A673 (cell line): ENCODE results near the gene TAL1. TPM values are rescaled to one million over a fixed set of nuclear protein-coding genes. Genes with fewer than 3 reads are reported as not detected.

Experiments used
- BruUV-seq: library from RNA; stranded (reverse); fragments of 400-500 nt; replicated peaks from 2 replicates; lab custom pipeline; 2021; lab: Mats Ljungman, UMichigan
- CTCF ChIA-PET: fragments of 300-600 bp; sonication (Branson Sonifier 250); formaldehyde crosslinking; loops from one replicate; lab custom pipeline; 2022; ENCODE audit warnings: antibody characterized with exemption; lab: Charles Lee
- POLR2A ChIA-PET: fragments of 300-600 bp; sonication (Branson Sonifier 250); formaldehyde crosslinking; loops from one replicate; lab custom pipeline; 2022; ENCODE audit warnings: antibody characterized with exemption; ENCODE audit not compliant: low non-redundant PET; lab: Charles Lee
- DNase-seq: peaks from one replicate; pipeline ENCODE4 v3.0.0-alpha.2; 2015; ENCODE audit warnings: low spot score
- H3K27ac ChIP-seq: fragments of 200-600 bp; sonication (generic); 2 replicates; pipeline ENCODE4 v1.5.1; 2016; ENCODE audit warnings: mixed run types, low read depth, mild to moderate bottlenecking, mixed read lengths, antibody characterized with exemption, low read length; ENCODE audit not compliant: poor library complexity, severe bottlenecking
- H3K27me3 ChIP-seq: fragments of 200-600 bp; sonication (generic); replicated peaks from 2 replicates; pipeline ENCODE4 v1.6.1; 2017; ENCODE audit warnings: mixed run types, low read depth, mild to moderate bottlenecking, mixed read lengths, antibody characterized with exemption, low read length; ENCODE audit not compliant: insufficient read depth, poor library complexity
- H3K36me3 ChIP-seq: fragments of 200-600 bp; sonication (generic); 2 replicates; pipeline ENCODE4 v1.6.1; 2016; ENCODE audit warnings: mixed run types, mild to moderate bottlenecking, mixed read lengths, antibody characterized with exemption, low read length; ENCODE audit not compliant: insufficient read depth, poor library complexity, severe bottlenecking
- H3K4me1 ChIP-seq: fragments of 200-600 bp; sonication (generic); 2 replicates; pipeline ENCODE4 v1.6.1; 2017; ENCODE audit warnings: mixed run types, mild to moderate bottlenecking, mixed read lengths, antibody characterized with exemption, low read length; ENCODE audit not compliant: insufficient read depth, poor library complexity, severe bottlenecking
- H3K4me3 ChIP-seq: fragments of 200-600 bp; sonication (generic); 2 replicates; pipeline ENCODE4 v1.5.1; 2016; ENCODE audit warnings: low read depth, mixed run types, mild to moderate bottlenecking, mixed read lengths, low read length; ENCODE audit not compliant: poor library complexity, severe bottlenecking
- H3K9me3 ChIP-seq: fragments of 200-600 bp; sonication (generic); 2 replicates; pipeline ENCODE4 v1.6.1; 2016; ENCODE audit warnings: mixed run types, low read depth, mild to moderate bottlenecking, mixed read lengths, antibody characterized with exemption, low read length; ENCODE audit not compliant: poor library complexity, severe bottlenecking
- EZH2 ChIP-seq: fragments of 200-600 bp; sonication (generic); IDR thresholded peaks from 2 replicates; pipeline ENCODE4 v1.6.1; 2017; ENCODE audit warnings: borderline replicate concordance, low read depth, mild to moderate bottlenecking, mixed read lengths, antibody characterized with exemption, low read length; ENCODE audit not compliant: poor library complexity, severe bottlenecking
- intact Hi-C: fragments of 100-400 bp; cut with micrococcal nuclease; formaldehyde crosslinking; loops from one replicate; pipeline ENCODE4 v1.10.0; 2022; ENCODE audit not compliant: unreplicated experiment
- total RNA-seq: library from RNA; stranded (reverse); gene quantifications from 2 replicates; pipeline ENCODE4 v1.2.3, GENCODE V29; 2021
- TF ChIP-seq, protein P1 (sequence below): fragments of 300-800, 200-600 bp; sonication (generic); conservative IDR thresholded peaks from 2 replicates; pipeline ENCODE4 v1.5.1; 2017; ENCODE audit warnings: low read depth, mild to moderate bottlenecking, antibody characterized with exemption, low read length, moderate library complexity, mixed read lengths

Gene TAL1
- total RNA-seq, 1 experiment from 2014 or later, result 0.11 TPM

DNA sequence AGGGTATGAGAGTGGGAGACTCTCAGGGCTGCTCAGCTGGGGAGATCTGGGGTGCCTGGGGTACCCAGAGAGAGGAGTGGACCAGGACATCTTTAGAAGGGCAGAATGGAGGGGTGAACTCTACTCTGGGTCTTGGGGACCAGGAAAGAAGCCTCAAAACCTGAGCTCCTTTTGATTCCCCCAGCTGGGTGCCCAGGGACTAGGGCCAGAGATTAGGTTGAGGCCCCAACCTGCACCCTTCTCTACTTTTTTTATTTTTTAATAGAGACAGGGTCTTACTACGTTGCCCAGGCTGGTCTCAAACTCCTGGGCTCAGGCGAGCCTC is 44.1 kb downstream of the TAL1 start:
- Histone ChIP-seq H3K36me3 (no peaks in the 10 kb centered on the region), H3K4me1 (no peaks in the 10 kb centered on the region), H3K9me3 (no peaks in the 10 kb centered on the region), H3K27ac (no peak overlapping the region), H3K4me3 (no peak overlapping the region), H3K27me3 (no peaks in the 10 kb centered on the region)
- intact Hi-C loops, result no loop called here
- DNase-seq, result no peak
- no TSS peak for BruUV-seq
- no peak for TF ChIP-seq EZH2
- TF ChIP-seq, protein P1, sequence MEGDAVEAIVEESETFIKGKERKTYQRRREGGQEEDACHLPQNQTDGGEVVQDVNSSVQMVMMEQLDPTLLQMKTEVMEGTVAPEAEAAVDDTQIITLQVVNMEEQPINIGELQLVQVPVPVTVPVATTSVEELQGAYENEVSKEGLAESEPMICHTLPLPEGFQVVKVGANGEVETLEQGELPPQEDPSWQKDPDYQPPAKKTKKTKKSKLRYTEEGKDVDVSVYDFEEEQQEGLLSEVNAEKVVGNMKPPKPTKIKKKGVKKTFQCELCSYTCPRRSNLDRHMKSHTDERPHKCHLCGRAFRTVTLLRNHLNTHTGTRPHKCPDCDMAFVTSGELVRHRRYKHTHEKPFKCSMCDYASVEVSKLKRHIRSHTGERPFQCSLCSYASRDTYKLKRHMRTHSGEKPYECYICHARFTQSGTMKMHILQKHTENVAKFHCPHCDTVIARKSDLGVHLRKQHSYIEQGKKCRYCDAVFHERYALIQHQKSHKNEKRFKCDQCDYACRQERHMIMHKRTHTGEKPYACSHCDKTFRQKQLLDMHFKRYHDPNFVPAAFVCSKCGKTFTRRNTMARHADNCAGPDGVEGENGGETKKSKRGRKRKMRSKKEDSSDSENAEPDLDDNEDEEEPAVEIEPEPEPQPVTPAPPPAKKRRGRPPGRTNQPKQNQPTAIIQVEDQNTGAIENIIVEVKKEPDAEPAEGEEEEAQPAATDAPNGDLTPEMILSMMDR, result no peak
- CTCF ChIA-PET, result interaction anchor here (0.6 to 1.3 kb wide), 2 partner anchors 9 to 871 kb away, joined by 3 read pairs; no protein-coding TSS in a partner anchor
- POLR2A ChIA-PET, result no interaction called here

DNA sequence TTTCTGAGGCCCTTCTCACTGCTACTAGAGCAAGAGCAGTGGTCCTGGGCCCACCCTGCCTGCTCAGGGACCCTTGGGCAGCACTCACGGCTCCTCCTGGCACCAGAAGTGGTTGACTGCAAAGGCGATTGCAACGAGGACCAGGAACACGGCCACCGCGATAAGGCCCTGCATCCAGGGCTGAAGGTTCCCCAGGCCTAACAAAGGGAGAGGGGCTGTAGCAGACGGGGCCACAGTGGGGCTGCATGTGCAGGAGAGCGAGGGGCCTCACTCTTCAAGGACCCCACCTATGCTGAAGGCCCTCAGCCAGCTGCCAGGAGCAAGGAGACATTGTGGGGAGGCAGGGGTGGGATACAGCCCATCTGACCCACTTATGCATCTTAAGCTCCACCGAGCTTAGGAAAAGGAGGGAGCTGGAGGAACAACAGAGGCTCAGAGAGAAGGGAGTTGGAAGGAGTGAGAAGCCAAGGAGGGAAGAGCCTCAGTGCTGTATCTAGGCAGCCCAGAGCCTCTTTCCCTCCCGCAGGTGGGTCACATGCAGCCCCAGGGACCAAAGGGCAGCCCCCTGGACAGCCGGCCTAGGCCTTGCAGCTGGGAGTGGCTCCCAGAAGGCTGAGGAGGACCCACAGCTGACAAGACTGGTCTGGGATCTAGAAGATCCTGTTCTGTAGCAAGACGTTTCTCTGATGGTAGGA is 44.6 kb downstream of the TAL1 start:
- no peaks in the 10 kb centered on the region for H3K4me1 ChIP-seq
- H3K27me3 ChIP-seq, result no peaks in the 10 kb centered on the region
- CTCF ChIA-PET, result interaction anchor here (1.3 kb wide), 1 partner anchor 9 kb away, joined by 3 read pairs; no protein-coding TSS in a partner anchor
- H3K9me3 ChIP-seq, result no peaks in the 10 kb centered on the region
- H3K36me3 ChIP-seq, result no peaks in the 10 kb centered on the region
- no peak overlapping the region for H3K4me3 ChIP-seq
- BruUV-seq, result no TSS peak
- intact Hi-C loops, result no loop called here
- POLR2A ChIA-PET, result no interaction called here
- no peak for TF ChIP-seq EZH2
- TF ChIP-seq, protein P1, result no peak
- no peak overlapping the region for H3K27ac ChIP-seq
- no peak for DNase-seq

DNA sequence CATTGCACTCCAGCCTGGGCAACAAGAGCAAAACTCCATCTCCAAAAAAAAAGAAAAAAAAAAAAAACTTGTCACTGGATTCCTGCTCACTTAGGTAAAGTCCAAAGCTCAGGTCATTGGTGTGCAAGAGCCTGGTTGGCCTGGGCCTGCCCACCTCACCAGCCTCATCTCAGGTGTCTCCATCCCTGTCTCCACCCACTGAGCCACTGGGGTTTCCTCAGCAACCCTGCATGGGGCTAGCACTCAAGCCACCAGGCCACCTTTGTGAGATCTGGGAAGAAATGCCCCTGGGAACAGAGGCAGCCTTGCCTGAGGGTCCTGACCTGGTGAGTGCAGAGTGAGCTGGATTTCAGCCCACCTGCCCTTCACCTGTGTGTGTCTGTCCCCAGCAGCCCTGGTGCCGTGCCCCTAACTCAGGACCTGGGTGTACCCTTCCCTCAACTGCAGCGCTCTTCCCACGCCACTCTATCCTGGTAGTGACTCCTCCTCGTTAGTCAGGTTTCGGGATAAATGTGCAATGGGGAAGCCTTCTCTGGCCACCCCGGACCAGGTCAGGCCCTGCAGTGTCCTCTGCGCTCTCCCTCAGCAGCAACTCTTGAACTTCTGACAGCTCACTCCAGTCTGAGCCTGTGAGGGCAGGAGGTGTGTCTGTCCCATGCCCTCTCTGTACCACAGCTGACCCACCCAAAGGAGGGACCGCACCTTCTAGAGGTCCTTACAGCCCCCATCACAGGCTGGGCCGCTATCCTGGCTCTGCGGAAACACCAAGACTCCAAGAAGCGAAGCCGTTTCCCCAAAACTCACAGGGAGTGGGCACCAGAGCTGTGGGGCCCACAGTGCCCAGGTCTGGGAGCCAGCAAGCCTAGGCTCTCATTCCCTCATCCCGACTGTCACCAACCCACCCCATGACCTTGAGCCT is 45.5 kb downstream of the TAL1 start:
- Histone ChIP-seq H3K9me3 (no peaks in the 10 kb centered on the region), H3K27ac (no peak overlapping the region), H3K27me3 (no peaks in the 10 kb centered on the region), H3K36me3 (no peaks in the 10 kb centered on the region), H3K4me3 (no peak overlapping the region), H3K4me1 (no peaks in the 10 kb centered on the region)
- intact Hi-C loops, result no loop called here
- BruUV-seq, result no TSS peak
- TF ChIP-seq, protein P1, result no peak
- TF ChIP-seq EZH2, result no peak
- DNase-seq, result no peak
- ChIA-PET CTCF (no interaction called here), POLR2A (no interaction called here)
